IMR-90 (cell line): ENCODE measurements around the gene RMC1. TPM values are rescaled to one million over a fixed set of nuclear protein-coding genes. Genes with fewer than 3 reads are reported as not detected.

Experiments
- ATAC-seq: fragments of 200-7000 bp; cut with Tn5 transposase; 2 replicates; pipeline ENCODE4 v1.9.1; 2020; ENCODE audit warnings: low read depth, mild to moderate bottlenecking, moderate library complexity
- BruUV-seq: library from RNA; stranded (reverse); fragments of 400-500 nt; replicated peaks from 2 replicates; lab custom pipeline; 2021; lab: Mats Ljungman, UMichigan
- CTCF ChIA-PET: fragments of 300-600 bp; formaldehyde crosslinking; extraction: SDS; loops from one replicate; lab custom pipeline; 2021; ENCODE audit warnings: antibody characterized with exemption; lab: Yijun Ruan, JAX
- POLR2A ChIA-PET: fragments of 300-600 bp; sonication (Branson Sonifier 250); formaldehyde crosslinking; loops from one replicate; lab custom pipeline; 2022; ENCODE audit warnings: antibody characterized with exemption; ENCODE audit not compliant: unreplicated experiment; lab: Charles Lee
- DNase-seq: peaks from one replicate; pipeline ENCODE4 v3.0.0; 2013
- H2AFZ ChIP-seq: replicated peaks from 2 replicates; pipeline ENCODE3; 2013; ENCODE audit warnings: low read length, mild to moderate bottlenecking; ENCODE audit not compliant: poor library complexity
- H2AK5ac ChIP-seq: 2 replicates; pipeline ENCODE4 v1.6.1; 2013; ENCODE audit warnings: low read depth, low read length, inconsistent platforms
- H2AK9ac ChIP-seq: replicated peaks from 2 replicates; pipeline ENCODE3; 2013; ENCODE audit warnings: mild to moderate bottlenecking, low read depth, low read length, moderate library complexity; ENCODE audit not compliant: poor library complexity
- H2BK120ac ChIP-seq: 2 replicates; pipeline ENCODE4 v1.6.1; 2013; ENCODE audit warnings: low read depth, low read length, inconsistent platforms
- H2BK15ac ChIP-seq: 3 replicates; pipeline ENCODE4 v1.6.1; 2013; ENCODE audit warnings: low read depth, low read length, inconsistent platforms
- H2BK20ac ChIP-seq: 2 replicates; pipeline ENCODE4 v1.6.1; 2013; ENCODE audit warnings: low read depth, mild to moderate bottlenecking, inconsistent platforms, low read length, moderate library complexity
- H2BK5ac ChIP-seq: 2 replicates; pipeline ENCODE4 v1.6.1; 2013; ENCODE audit warnings: mild to moderate bottlenecking, low read depth, low read length, inconsistent platforms; ENCODE audit not compliant: poor library complexity, severe bottlenecking
- H3K14ac ChIP-seq: replicated peaks from 2 replicates; pipeline ENCODE4 v1.6.1; 2013; ENCODE audit warnings: low read depth, low read length, inconsistent platforms
- H3K18ac ChIP-seq: 2 replicates; pipeline ENCODE4 v1.6.1; 2013; ENCODE audit warnings: low read depth, low read length, control low read depth
- H3K23ac ChIP-seq: 2 replicates; pipeline ENCODE4 v1.6.1; 2013; ENCODE audit warnings: low read depth, low read length, inconsistent platforms
- H3K27ac ChIP-seq: 2 replicates; pipeline ENCODE4 v1.5.1; 2013; ENCODE audit warnings: mild to moderate bottlenecking, control low read depth, low read length; ENCODE audit not compliant: insufficient read depth
- H3K27me3 ChIP-seq: 2 replicates; pipeline ENCODE4 v1.6.1; 2013; ENCODE audit warnings: low read length; ENCODE audit not compliant: control insufficient read depth, insufficient read depth
- H3K36me3 ChIP-seq: 2 replicates; pipeline ENCODE4 v1.6.1; 2013; ENCODE audit warnings: low read length, mixed read lengths; ENCODE audit not compliant: control insufficient read depth, insufficient read depth
- H3K4ac ChIP-seq: 2 replicates; pipeline ENCODE4 v1.6.1; 2013; ENCODE audit warnings: low read depth, low read length, inconsistent platforms
- H3K4me1 ChIP-seq: 2 replicates; pipeline ENCODE4 v1.6.1; 2013; ENCODE audit warnings: low read length, mixed read lengths; ENCODE audit not compliant: control insufficient read depth, insufficient read depth
- H3K4me2 ChIP-seq: 2 replicates; pipeline ENCODE4 v1.6.1; 2013; ENCODE audit warnings: low read depth, mild to moderate bottlenecking, control low read depth, low read length, moderate library complexity
- H3K4me3 ChIP-seq: 2 replicates; pipeline ENCODE4 v1.5.1; 2013; ENCODE audit warnings: low read depth, mild to moderate bottlenecking, control low read depth, low read length, moderate library complexity; ENCODE audit not compliant: insufficient read depth
- H3K56ac ChIP-seq: 2 replicates; pipeline ENCODE4 v1.6.1; 2013; ENCODE audit warnings: low read length, inconsistent platforms; ENCODE audit not compliant: insufficient read depth; ENCODE audit errors: extremely low read depth
- H3K79me1 ChIP-seq, 2 experiments: 2 replicates each; pipeline ENCODE4 v1.6.1; 2013; ENCODE audit warnings: low read length in 2 of 2, inconsistent platforms in 1 of 2, low read depth in 1 of 2
- H3K9ac ChIP-seq: 2 replicates; pipeline ENCODE4 v1.6.1; 2013; ENCODE audit warnings: low read depth, low read length, control low read depth
- H3K9me1 ChIP-seq: 2 replicates; pipeline ENCODE4 v1.6.1; 2013; ENCODE audit warnings: low read length, inconsistent platforms; ENCODE audit not compliant: insufficient read depth
- H3K9me3 ChIP-seq: 2 replicates; pipeline ENCODE4 v1.6.1; 2013; ENCODE audit warnings: low read length; ENCODE audit not compliant: control insufficient read depth, insufficient read depth
- H4K20me1 ChIP-seq: 2 replicates; pipeline ENCODE4 v1.6.1; 2013; ENCODE audit warnings: low read length, inconsistent platforms; ENCODE audit not compliant: insufficient read depth
- H4K5ac ChIP-seq: 2 replicates; pipeline ENCODE4 v1.6.1; 2013; ENCODE audit warnings: mild to moderate bottlenecking, low read depth, low read length, control low read depth
- H4K8ac ChIP-seq, 2 experiments: 2 replicates each; pipeline ENCODE4 v1.6.1; 2013; ENCODE audit warnings: low read depth in 2 of 2, low read length in 2 of 2, control low read depth in 1 of 2, inconsistent platforms in 1 of 2
- H4K91ac ChIP-seq: 2 replicates; pipeline ENCODE4 v1.6.1; 2013; ENCODE audit warnings: low read depth, low read length, inconsistent platforms; ENCODE audit not compliant: insufficient read depth
- BHLHE40 ChIP-seq: fragments of 150-350 bp; IDR thresholded peaks from 2 replicates; pipeline ENCODE4 v1.6.1; 2016; ENCODE audit warnings: mild to moderate bottlenecking, low read depth, low read length
- CEBPB ChIP-seq: IDR thresholded peaks from 2 replicates; pipeline ENCODE4 v1.6.1; 2012; ENCODE audit warnings: low read depth, low read length, improper control_type of control experiment
- CHD1 ChIP-seq: IDR thresholded peaks from 2 replicates; pipeline ENCODE4 v1.6.1; 2012; ENCODE audit warnings: low read depth, low read length, improper control_type of control experiment
- CTCF ChIP-seq: conservative IDR thresholded peaks from 2 replicates; pipeline ENCODE4 v1.5.1; 2012; ENCODE audit warnings: mild to moderate bottlenecking, low read depth, low read length, improper control_type of control experiment
- ELK1 ChIP-seq: fragments of 150-350 bp; IDR thresholded peaks from 2 replicates; pipeline ENCODE4 v1.6.1; 2016; ENCODE audit warnings: low read depth, mild to moderate bottlenecking, low read length, moderate library complexity, borderline replicate concordance
- FOS ChIP-seq: fragments of 150-350 bp; IDR thresholded peaks from 2 replicates; pipeline ENCODE4 v1.6.1; 2016; ENCODE audit warnings: low read depth, low read length
- MAFK ChIP-seq: IDR thresholded peaks from 2 replicates; pipeline ENCODE4 v1.6.1; 2012; ENCODE audit warnings: low read depth, low read length, improper control_type of control experiment
- MAZ ChIP-seq: IDR thresholded peaks from 2 replicates; pipeline ENCODE4 v1.6.1; 2012; ENCODE audit warnings: low read depth, mild to moderate bottlenecking, low read length, improper control_type of control experiment, moderate library complexity, borderline replicate concordance
- MXI1 ChIP-seq: IDR thresholded peaks from 2 replicates; pipeline ENCODE4 v1.6.1; 2012; ENCODE audit warnings: low read depth, mild to moderate bottlenecking, low read length, moderate library complexity, borderline replicate concordance
- NFE2L2 ChIP-seq: fragments of 150-350 bp; IDR thresholded peaks from 2 replicates; pipeline ENCODE4 v1.6.1; 2016; ENCODE audit warnings: low read depth, mild to moderate bottlenecking, low read length
- POLR2A ChIP-seq: IDR thresholded peaks from 2 replicates; pipeline ENCODE4 v1.6.1; 2012; ENCODE audit warnings: mild to moderate bottlenecking, low read depth, low read length
- RAD21 ChIP-seq: IDR thresholded peaks from 2 replicates; pipeline ENCODE4 v1.6.1; 2012; ENCODE audit warnings: low read length, improper control_type of control experiment
- RCOR1 ChIP-seq: IDR thresholded peaks from 2 replicates; pipeline ENCODE4 v1.6.1; 2012; ENCODE audit warnings: mild to moderate bottlenecking, low read length, improper control_type of control experiment; ENCODE audit not compliant: insufficient replicate concordance
- RFX5 ChIP-seq: IDR thresholded peaks from 2 replicates; pipeline ENCODE4 v1.8.0; 2012; ENCODE audit warnings: low read depth, mild to moderate bottlenecking, low read length, moderate library complexity
- SMC3 ChIP-seq: fragments of 150-350 bp; IDR thresholded peaks from 2 replicates; pipeline ENCODE4 v1.6.1; 2016; ENCODE audit warnings: low read depth, mild to moderate bottlenecking, antibody characterized with exemption, low read length, moderate library complexity
- USF2 ChIP-seq: fragments of 150-350 bp; IDR thresholded peaks from 2 replicates; pipeline ENCODE4 v1.6.1; 2017; ENCODE audit warnings: mild to moderate bottlenecking, antibody characterized with exemption, low read length, low read depth
- WGBS, 2 experiments: methylation state at CpG; one replicate each; pipeline versions ENCODE4 v1.1.5 to v1.1.7; 2013; ENCODE audit warnings: missing lambda C conversion rate in 2 of 2; ENCODE audit not compliant: insufficient read length in 1 of 2; ENCODE audit errors: extremely low coverage in 2 of 2; 5-methylcytosine and 5-hydroxymethylcytosine counted together
- dilution Hi-C: fragments of 300-500 bp; cut with HindIII; formaldehyde crosslinking; loops from one replicate; pipeline ENCODE4 v1.14.3; 2018; ENCODE audit warnings: low sequenced_read_pairs; ENCODE audit not compliant: unreplicated experiment
- in situ Hi-C: fragments of 300-500 bp; cut with MboI; formaldehyde crosslinking; loops from 3 replicates; pipeline ENCODE4 v1.14.3; 2019; ENCODE audit warnings: low sequenced_read_pairs, inconsistent platforms, mixed read lengths
- intact Hi-C: fragments of 100-400 bp; cut with micrococcal nuclease; formaldehyde crosslinking; loops from 2 replicates; pipeline ENCODE4 v1.10.0; 2022
- polyA plus RNA-seq, 3 experiments: library from polyadenylated mRNA; depleted of rRNA; stranded (reverse); fragments of >200 nt; gene quantifications; 2 replicates each; pipeline ENCODE4 v1.2.3, GENCODE V29; 2012; ENCODE audit warnings: low replicate concordance in 1 of 3
- total RNA-seq: library from RNA; depleted of rRNA; stranded (reverse); fragments of >200 nt; gene quantifications from 2 replicates; pipeline ENCODE4 v1.2.3, GENCODE V29; 2012

RMC1 gene
- total and polyA plus RNA-seq, 2 of the 4 experiments (the other 2 are of a cell fraction): 14.2 to 18.0 TPM

GRCh38 chr18:23502516-23503037 is 734 bp upstream of the RMC1 start:
- POLR2A ChIA-PET: no interaction called here

More at GRCh38 chr18:23502516-23503037, 734 bp upstream of the RMC1 start:
- Histone ChIP-seq H2BK20ac (no peak overlapping the region), H3K4me3 (peak overlapping the region; percentile 73), H2BK15ac (0 out of 3 replicates have a peak overlapping the region, but pooled peaks have one; percentile 12), H4K8ac (peak overlapping the region; percentile 77 to 84), H3K9me3 (no peaks in the 10 kb centered on the region), H2AK5ac (no peak overlapping the region), H3K4me1 (peaks cover 12% of the 10 kb centered on the region), H3K23ac (no peak overlapping the region), H3K27me3 (no peaks in the 10 kb centered on the region), H3K36me3 (peaks cover 2% of the 10 kb centered on the region; the same call in 1 of the 2 replicates), H4K91ac (no peak overlapping the region), H2BK120ac (peak overlapping the region; percentile 93; the same call in 1 of the 2 replicates), H3K4me2 (peak overlapping the region; percentile 62), H3K14ac (peak overlapping the region; percentile 88), H4K20me1 (peaks cover 4% of the 10 kb centered on the region; the same call in 1 of the 2 replicates), H3K9me1 (peaks cover 13% of the 10 kb centered on the region), H3K9ac (peak overlapping the region; percentile 66), H4K5ac (peak overlapping the region; percentile 76), H2AK9ac (no peak overlapping the region), H3K4ac (peak overlapping the region; percentile 90), H3K18ac (no peak overlapping the region), H2BK5ac (no peak overlapping the region), H3K27ac (peak overlapping the region; percentile 74), H3K56ac (no peak overlapping the region), H3K79me1 (peaks cover 21 to 34% of the 10 kb centered on the region in 2 experiments), H2AFZ (peak overlapping the region; percentile 95)
- no peak for TF ChIP-seq BHLHE40
- TF ChIP-seq RFX5: no peak
- TF ChIP-seq NFE2L2: no peak
- TF ChIP-seq MXI1: no peak
- no peak for TF ChIP-seq CTCF
- no peak for TF ChIP-seq ELK1
- no peak for TF ChIP-seq FOS
- TF ChIP-seq CEBPB: no peak
- no peak for TF ChIP-seq MAFK
- no peak for TF ChIP-seq CHD1
- TF ChIP-seq SMC3: no peak
- TF ChIP-seq MAZ: no peak
- no peak for TF ChIP-seq USF2
- TF ChIP-seq RAD21: no peak
- TF ChIP-seq RCOR1: no peak
- TF ChIP-seq POLR2A: no peak
- CTCF ChIA-PET: no interaction called here
- ATAC-seq (no peak), DNase-seq (no peak)
- intact Hi-C loops: loop anchor here (5.0 kb wide), 1 partner anchor 85 kb away; the partner anchor contains the start of gene NPC1
- dilution Hi-C loops: no loop called here
- in situ Hi-C loops: no loop called here
- no TSS peak for BruUV-seq
- WGBS, 2 experiments: no CpG with 5 or more reads among the region's 6 CpGs
